Activated CD8-positive, alpha-beta memory T cell treated with anti-CD3 and anti-CD28 coated beads, Interleukin-2, amount 50 U/mL, for 1 hour (primary cell): Measurements from ENCODE around the gene NAT16.
"Not testable (repeated sequence)": the region's sequence is repeated elsewhere in the genome, so short reads cannot be mapped to it uniquely, and the experiment has no call there.

ENCODE experiments used
- DNase-seq: peaks from one replicate; pipeline ENCODE4 v3.0.0-alpha.2; 2020; ENCODE audit errors: extremely low read depth

Gene NAT16

GRCh38 chr7:101156866-101157589 lies 23.1 kb downstream of the NAT16 start:
- DNase-seq, result no peak

- no peak for DNase-seq
Observed at GRCh38 chr7:101156277-101156676, 23.8 kb downstream of the NAT16 start.

DNA sequence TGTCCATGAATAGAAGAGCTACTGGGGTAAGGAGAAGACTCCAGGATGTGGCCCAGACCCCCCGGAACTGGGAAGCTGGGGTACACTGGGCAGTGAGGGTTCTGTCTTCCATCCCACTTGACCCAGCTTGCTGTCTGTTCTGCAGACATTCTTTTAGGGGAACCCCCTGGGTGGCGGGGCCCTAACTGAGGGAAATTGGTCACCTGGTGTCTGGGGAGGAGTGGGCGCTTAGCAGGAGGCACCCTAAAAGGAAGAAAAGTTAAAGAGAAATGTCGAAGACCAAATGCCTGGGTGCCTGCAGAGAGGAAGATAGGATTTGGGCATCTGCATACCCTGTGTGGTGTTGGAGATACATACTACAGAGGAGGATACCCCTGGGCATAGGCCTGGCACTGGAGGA lies 24.8 kb downstream of the NAT16 start:
- no peak for DNase-seq

DNA sequence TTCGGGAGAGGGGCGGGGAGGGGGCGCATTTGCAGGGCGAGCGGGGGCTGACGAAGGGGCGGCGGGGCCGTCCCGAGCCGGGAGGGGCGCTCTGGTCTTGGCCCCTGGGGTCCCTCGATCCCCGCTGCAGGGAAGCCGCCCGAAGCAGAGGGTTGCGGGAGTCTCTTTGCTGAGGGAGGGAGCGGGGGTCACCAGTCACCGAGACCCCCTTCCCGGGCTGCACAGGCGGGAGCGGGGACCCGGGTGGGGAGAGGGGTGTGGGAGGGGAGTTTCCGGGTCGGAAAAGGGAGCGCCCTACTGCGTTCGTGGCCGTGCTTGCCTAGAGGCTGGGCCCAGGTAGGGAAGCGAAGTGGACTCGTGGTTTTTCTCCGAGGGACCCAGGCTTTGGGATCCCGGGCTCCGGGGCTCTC lies 25.4 kb downstream of the NAT16 start:
- DNase-seq, result no peak

DNA sequence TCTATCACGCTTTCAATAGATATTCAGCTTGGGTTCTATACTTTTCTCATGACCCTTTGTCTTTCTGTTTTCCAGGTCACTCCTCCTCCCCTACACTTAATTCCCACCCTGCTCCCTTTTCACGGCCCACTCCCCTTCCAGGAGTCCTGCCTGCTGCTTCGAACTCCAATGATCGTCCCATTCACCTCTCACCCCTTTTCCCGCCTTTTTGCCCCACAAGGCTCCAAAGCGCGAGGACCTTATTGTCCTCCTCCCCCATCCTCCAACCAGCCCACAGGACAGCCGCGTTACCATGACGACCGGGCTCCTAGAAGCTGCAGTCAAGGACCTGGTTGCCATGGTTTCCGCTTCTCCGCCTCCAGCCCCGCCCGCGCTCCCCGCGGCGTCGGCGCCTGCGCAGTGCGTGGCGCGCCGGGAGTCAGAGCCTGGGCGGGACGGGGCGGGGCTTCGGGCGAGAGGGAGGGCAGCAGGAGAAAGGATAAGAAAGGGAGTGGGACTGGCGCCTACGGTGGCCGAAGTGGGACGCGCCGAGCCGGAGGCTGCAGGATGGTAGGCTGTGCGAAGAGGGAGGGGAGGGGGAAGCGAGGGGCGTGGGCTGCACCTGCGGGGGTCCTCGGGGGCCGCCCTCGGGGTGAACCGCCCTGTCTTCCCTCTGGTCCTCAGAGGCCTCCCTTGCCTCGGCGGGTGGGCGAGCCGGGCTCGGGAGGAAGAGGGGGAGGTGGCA lies 26.0 kb downstream of the NAT16 start, which contains the start of gene AP1S1:
AP1S1 (plus strand) TSS at position 508 of the 724 bp plus-strand sequence; CDS start at position 547, 39 bp downstream.
- peak; percentile 91 for DNase-seq

- no peak for DNase-seq
Observed at GRCh38 chr7:101151908-101152651, 28.0 kb downstream of the NAT16 start.

- DNase-seq, result no peak
Observed at GRCh38 chr7:101140746-101141382, 39.2 kb downstream of the NAT16 start.

DNA sequence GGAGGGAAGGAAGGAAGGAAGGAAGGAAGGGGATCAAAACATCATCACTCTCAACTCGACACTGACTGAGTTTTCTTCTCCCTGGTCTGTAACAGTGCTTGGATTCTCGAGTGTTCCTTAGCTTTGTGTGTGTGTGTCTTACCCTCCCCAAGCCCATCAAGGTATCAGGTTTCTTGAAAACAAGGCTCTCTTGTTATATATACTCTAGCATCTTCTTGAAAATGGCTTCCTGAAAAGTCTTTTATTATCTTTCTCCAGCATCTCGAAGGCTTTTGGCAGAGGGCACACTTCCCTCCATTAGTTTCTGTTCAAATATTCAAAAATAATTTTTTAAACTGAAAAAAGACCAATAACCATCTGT lies 39.8 kb downstream of the NAT16 start:
- no peak for DNase-seq

DNA sequence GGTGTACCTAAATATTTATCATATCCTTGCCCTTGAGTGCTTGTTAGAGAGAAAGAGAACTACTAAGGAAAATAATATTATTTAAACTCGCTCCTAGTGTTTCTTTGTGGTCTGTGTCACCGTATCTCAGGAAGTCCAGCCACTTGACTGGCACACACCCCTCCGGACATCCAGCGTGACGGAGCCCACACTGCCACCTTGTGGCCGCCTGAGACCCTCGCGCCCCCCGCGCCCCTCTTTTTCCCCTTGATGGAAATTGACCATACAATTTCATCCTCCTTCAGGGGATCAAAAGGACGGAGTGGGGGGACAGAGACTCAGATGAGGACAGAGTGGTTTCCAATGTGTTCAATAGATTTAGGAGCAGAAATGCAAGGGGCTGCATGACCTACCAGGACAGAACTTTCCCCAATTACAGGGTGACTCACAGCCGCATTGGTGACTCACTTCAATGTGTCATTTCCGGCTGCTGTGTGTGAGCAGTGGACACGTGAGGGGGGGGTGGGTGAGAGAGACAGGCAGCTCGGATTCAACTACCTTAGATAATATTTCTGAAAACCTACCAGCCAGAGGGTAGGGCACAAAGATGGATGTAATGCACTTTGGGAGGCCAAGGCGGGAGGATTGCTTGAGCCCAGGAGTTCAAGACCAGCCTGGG lies 41.8 kb downstream of the NAT16 start:
- DNase-seq, result peak; percentile 71

DNA sequence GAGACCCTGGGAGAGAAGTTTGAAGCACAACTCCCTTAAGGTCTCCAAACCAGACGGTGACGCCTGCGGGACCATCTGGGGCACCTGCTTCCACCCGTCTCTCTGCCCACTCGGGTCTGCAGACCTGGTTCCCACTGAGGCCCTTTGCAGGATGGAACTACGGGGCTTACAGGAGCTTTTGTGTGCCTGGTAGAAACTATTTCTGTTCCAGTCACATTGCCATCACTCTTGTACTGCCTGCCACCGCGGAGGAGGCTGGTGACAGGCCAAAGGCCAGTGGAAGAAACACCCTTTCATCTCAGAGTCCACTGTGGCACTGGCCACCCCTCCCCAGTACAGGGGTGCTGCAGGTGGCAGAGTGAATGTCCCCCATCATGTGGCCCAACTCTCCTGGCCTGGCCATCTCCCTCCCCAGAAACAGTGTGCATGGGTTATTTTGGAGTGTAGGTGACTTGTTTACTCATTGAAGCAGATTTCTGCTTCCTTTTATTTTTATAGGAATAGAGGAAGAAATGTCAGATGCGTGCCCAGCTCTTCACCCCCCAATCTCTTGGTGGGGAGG lies 42.4 kb downstream of the NAT16 start:
- DNase-seq, result no peak

- DNase-seq, result no peak
Observed at GRCh38 chr7:101134399-101134980, 45.6 kb downstream of the NAT16 start.

- DNase-seq, result no peak
Observed at GRCh38 chr7:101133621-101134398, 46.3 kb downstream of the NAT16 start.

DNA sequence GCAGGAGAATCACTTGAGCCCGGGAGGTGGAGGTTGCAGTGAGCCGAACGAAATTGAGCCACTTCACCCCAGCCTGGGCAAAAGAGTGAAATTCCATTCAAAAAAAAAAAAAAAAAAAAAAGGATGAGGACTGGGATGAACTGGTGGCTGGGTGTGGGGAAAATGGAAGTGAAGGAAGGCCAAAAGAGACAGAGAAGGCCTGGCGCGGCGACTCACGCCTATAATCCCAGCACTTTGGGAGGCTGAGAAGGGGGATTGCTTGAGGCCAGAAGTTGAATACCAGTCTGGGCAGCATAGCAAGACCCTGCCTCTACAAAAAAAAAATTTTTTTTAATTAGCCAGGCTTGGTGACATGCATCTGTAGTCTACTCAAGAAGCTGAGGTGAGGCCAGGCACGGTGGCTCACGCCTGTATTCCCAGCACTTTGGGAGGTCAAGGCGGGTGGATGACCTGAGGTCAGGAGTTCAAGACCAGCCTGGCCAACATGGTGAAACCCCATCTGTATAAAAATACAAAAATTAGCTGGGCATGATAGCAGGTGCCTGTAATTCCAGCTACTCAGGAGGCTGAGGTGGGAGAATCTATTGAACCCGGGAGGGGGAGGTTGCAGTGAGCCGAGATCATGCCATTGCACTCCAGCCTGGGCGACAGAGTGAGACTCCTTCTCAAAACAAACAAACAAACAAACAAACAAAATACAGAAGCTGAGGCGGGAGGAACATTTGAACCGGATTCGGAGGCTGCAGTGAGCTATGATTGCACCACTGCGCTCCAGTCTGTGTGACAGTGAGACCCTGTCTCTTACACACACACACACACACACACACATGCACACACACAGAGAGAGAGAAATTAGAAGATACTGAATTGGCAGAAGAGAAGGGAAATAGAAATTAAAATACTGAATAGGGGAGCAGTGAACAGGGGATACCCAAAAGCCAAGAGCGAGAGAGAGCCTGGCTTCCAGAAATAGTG lies 47.2 kb downstream of the NAT16 start:
- not testable (repeated sequence) for DNase-seq

- no peak for DNase-seq
Observed at GRCh38 chr7:101129603-101130117, 50.4 kb downstream of the NAT16 start.

DNA sequence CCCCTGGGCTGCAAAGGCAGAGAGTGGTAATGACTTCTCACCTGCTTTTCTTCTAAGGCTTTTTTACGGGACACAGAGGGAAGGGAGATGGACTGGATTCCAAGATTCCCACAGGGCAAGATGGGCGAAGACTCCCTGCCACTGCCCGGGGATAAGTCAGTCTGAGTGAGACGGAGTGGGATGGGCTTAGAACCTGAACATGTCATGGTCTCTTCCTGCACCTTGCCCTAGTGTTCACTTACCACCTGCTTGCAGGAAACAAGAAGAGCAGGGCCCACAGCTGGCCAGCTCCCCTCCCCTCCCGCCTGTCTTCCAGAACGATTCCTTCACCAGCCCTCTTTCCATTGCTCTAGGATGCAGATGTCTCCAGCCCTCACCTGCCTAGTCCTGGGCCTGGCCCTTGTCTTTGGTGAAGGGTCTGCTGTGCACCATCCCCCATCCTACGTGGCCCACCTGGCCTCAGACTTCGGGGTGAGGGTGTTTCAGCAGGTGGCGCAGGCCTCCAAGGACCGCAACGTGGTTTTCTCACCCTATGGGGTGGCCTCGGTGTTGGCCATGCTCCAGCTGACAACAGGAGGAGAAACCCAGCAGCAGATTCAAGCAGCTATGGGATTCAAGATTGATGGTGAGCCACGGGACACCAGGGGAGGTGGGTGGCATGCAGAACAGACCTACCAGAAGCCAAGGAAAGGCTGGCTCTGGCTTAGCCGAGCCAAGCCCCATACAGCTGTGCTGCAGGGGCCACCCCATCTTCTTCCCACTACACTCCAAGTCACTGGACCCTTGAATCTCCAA lies 51.9 kb downstream of the NAT16 start:
- no peak for DNase-seq

- DNase-seq, result no peak
Observed at GRCh38 chr7:101127460-101128039, 52.5 kb downstream of the NAT16 start.
